Measurements from ENCODE around the gene DNAH17. TPM values are rescaled to one million over a fixed set of nuclear protein-coding genes. Genes with fewer than 3 reads are reported as not detected.

The DNAH17 gene
- total RNA-seq, 1 donor from 2014 or later = not detected

GRCh38 chr17:78377858-78378224 lies 199.4 kb downstream of the DNAH17 start:
- H2AFZ ChIP-seq (replicated peaks) = no peak overlapping the region
- H3K79me2 ChIP-seq (ENCODE audit: low read depth) = peaks cover 45% of the 10 kb centered on the region
- DNase-seq (ENCODE audit: low spot score) = peak; percentile 23
- no peaks in the 10 kb centered on the region for H3K9me3 ChIP-seq (ENCODE audit: low read depth)
- peaks cover 3% of the 10 kb centered on the region for H3K36me3 Mint-ChIP-seq
- no peak overlapping the region for H3K27ac ChIP-seq
- H3K4me1 Mint-ChIP-seq = peaks cover 60% of the 10 kb centered on the region
- H3K36me3 ChIP-seq = no peaks in the 10 kb centered on the region
- H3F3A ChIP-seq (ENCODE audit: low read depth) = peaks cover 34% of the 10 kb centered on the region
- H3K4me2 ChIP-seq = peak overlapping the region; percentile 91
- peak overlapping the region; percentile 98 for H3K4me3 Mint-ChIP-seq
- peak overlapping the region; percentile 81 for H3K27ac Mint-ChIP-seq
- peaks cover 32% of the 10 kb centered on the region for H3K4me1 ChIP-seq
- no peaks in the 10 kb centered on the region for H3K9me3 Mint-ChIP-seq
- no peaks in the 10 kb centered on the region for H3K27me3 Mint-ChIP-seq (ENCODE audit: insufficient read depth, low read depth)
- TF ChIP-seq EZH2 (IDR thresholded peaks at IDR 0.05) (no peak), EZH2phosphoT487 (IDR thresholded peaks at IDR 0.05) (no peak)
- TF ChIP-seq, protein P1, sequence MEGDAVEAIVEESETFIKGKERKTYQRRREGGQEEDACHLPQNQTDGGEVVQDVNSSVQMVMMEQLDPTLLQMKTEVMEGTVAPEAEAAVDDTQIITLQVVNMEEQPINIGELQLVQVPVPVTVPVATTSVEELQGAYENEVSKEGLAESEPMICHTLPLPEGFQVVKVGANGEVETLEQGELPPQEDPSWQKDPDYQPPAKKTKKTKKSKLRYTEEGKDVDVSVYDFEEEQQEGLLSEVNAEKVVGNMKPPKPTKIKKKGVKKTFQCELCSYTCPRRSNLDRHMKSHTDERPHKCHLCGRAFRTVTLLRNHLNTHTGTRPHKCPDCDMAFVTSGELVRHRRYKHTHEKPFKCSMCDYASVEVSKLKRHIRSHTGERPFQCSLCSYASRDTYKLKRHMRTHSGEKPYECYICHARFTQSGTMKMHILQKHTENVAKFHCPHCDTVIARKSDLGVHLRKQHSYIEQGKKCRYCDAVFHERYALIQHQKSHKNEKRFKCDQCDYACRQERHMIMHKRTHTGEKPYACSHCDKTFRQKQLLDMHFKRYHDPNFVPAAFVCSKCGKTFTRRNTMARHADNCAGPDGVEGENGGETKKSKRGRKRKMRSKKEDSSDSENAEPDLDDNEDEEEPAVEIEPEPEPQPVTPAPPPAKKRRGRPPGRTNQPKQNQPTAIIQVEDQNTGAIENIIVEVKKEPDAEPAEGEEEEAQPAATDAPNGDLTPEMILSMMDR (IDR thresholded peaks at IDR 0.05) = no peak
- peaks cover 38% of the 10 kb centered on the region for H4K20me1 ChIP-seq (ENCODE audit: low read depth)
- no peaks in the 10 kb centered on the region for H3K27me3 ChIP-seq
- no peak overlapping the region for H3K9ac ChIP-seq
- peak overlapping the region; percentile 95 for H3K4me3 ChIP-seq

DNA sequence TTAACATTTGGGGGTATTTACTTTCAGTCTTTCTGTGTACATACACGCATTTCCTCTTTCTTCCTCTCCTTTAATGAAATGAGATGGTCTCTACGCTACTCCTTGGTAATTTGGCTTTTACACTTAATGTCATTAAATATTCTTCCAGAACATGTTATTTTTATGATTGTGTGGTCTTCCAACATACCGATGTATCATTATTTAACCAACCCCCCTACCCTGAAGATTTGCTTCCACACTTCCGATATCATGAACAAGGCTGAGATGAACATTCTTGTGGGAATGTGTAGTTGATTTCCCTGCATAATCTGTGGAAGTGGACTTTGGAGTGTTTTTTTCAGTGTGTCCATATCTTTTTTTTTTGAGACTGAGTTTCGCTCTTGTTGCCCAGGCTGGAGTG lies 201.0 kb downstream of the DNAH17 start:
- Histone ChIP-seq H3K9ac (no peak overlapping the region), H3K4me2 (no peak overlapping the region), H3K27ac (no peak overlapping the region), H3K4me1 (peaks cover 36% of the 10 kb centered on the region), H3K4me3 (no peak overlapping the region), H3K9me3 (ENCODE audit: low read depth) (no peaks in the 10 kb centered on the region), H3K79me2 (ENCODE audit: low read depth) (peaks cover 29% of the 10 kb centered on the region), H3K36me3 (no peaks in the 10 kb centered on the region), H3K27me3 (no peaks in the 10 kb centered on the region), H4K20me1 (ENCODE audit: low read depth) (peaks cover 24% of the 10 kb centered on the region), H3F3A (ENCODE audit: low read depth) (peaks cover 44% of the 10 kb centered on the region), H2AFZ (replicated peaks) (no peak overlapping the region)
- Mint-ChIP-seq H3K36me3 (peaks cover 3% of the 10 kb centered on the region), H3K27ac (no peak overlapping the region), H3K4me1 (peaks cover 54% of the 10 kb centered on the region), H3K4me3 (peak overlapping the region; percentile 58), H3K27me3 (ENCODE audit: insufficient read depth, low read depth) (no peaks in the 10 kb centered on the region), H3K9me3 (no peaks in the 10 kb centered on the region)
- no peak for DNase-seq (ENCODE audit: low spot score)
- TF ChIP-seq EZH2 (IDR thresholded peaks at IDR 0.05) = no peak
- TF ChIP-seq, protein P1 (IDR thresholded peaks at IDR 0.05) = no peak

DNA sequence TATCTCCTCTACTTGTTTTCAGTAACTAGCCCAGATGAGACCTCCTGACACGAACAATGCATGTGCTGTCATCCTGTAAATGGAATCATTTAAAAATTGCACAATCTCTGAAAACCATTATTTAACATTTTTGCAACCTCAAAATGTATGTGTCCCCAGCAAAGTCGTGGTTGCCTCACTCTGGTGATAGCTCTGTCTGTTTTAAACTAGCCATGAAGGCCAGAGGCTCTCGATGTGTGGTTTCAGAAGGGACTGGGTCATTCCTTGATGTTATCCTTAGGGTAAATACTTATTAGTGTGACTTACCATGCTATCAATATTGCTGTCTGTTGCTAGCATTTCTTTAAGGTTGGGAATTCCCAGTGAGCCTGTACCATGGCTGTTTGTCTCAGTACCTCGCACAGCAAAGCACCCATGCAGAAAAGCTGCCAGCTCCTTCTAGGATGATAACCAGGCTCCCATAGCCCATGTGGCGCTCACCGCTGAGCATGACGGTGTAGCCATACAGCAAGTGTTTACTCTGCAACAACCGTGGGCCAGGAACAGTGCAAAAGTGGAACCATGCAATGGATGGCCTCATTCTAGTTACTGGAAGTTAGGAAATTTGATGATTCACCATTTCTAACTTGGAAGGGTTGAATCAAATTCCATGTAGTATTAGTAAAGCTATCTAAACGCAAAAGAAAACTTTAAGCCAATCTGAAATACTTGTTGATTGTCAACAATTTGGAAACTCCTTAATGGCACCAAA lies 201.6 kb downstream of the DNAH17 start:
- Histone ChIP-seq H3K4me1 (peaks cover 38% of the 10 kb centered on the region), H3K9ac (no peak overlapping the region), H3K9me3 (ENCODE audit: low read depth) (no peaks in the 10 kb centered on the region), H3F3A (ENCODE audit: low read depth) (peaks cover 50% of the 10 kb centered on the region), H2AFZ (replicated peaks) (no peak overlapping the region), H3K4me2 (peak overlapping the region; percentile 36), H3K36me3 (no peaks in the 10 kb centered on the region), H3K27ac (peak overlapping the region; percentile 90), H3K4me3 (no peak overlapping the region), H3K79me2 (ENCODE audit: low read depth) (peaks cover 23% of the 10 kb centered on the region), H4K20me1 (ENCODE audit: low read depth) (peaks cover 18% of the 10 kb centered on the region), H3K27me3 (no peaks in the 10 kb centered on the region)
- Mint-ChIP-seq H3K4me1 (peaks cover 49% of the 10 kb centered on the region), H3K4me3 (no peak overlapping the region), H3K36me3 (peaks cover 3% of the 10 kb centered on the region), H3K27me3 (ENCODE audit: insufficient read depth, low read depth) (no peaks in the 10 kb centered on the region), H3K9me3 (no peaks in the 10 kb centered on the region), H3K27ac (no peak overlapping the region)
- TF ChIP-seq EZH2 (IDR thresholded peaks at IDR 0.05) (no peak), EZH2phosphoT487 (IDR thresholded peaks at IDR 0.05) (no peak)
- TF ChIP-seq, protein P1 (IDR thresholded peaks at IDR 0.05) = no peak
- no peak for DNase-seq (ENCODE audit: low spot score)
